Coronary artery (tissue), 2 donors: ENCODE data around the gene DDX11.
"Not testable (repeated sequence)": the region's sequence is repeated elsewhere in the genome, so short reads cannot be mapped to it uniquely, and the experiment has no call there.

ENCODE experiments used
- DNase-seq: peaks from one replicate; pipeline ENCODE4 v3.0.0-alpha.2; 2017; ENCODE audit warnings: low spot score
- H3K27ac ChIP-seq, 2 donors: fragments of 200-600 bp; sonication (generic); one replicate each; pipeline ENCODE4 v1.5.1; 2016 to 2019
- H3K4me3 ChIP-seq: fragments of 200-600 bp; sonication (generic); 2 replicates; pipeline ENCODE4 v1.5.1; 2016; ENCODE audit warnings: mild to moderate bottlenecking, moderate library complexity
- CTCF ChIP-seq: fragments of 200-600 bp; sonication (generic); IDR thresholded peaks from one replicate; pipeline ENCODE4 v1.5.1; 2019; ENCODE audit warnings: antibody characterized with exemption

DDX11 gene

GRCh38 chr12:31034372-31034771, 39.3 kb upstream of the DDX11 start:
- Histone ChIP-seq H3K4me3 (no peak overlapping the region), H3K27ac (no peak overlapping the region)
- no peak for DNase-seq
- no peak for TF ChIP-seq CTCF

GRCh38 chr12:31035226-31035625, 38.4 kb upstream of the DDX11 start:
- TF ChIP-seq CTCF: no peak
- Histone ChIP-seq H3K4me3 (no peak overlapping the region), H3K27ac (no peak overlapping the region)
- no peak for DNase-seq

GRCh38 chr12:31035967-31036665, 37.5 kb upstream of the DDX11 start:
- Histone ChIP-seq H3K4me3 (no peak overlapping the region), H3K27ac (no peak overlapping the region)
- no peak for TF ChIP-seq CTCF
- no peak for DNase-seq

GRCh38 chr12:31037028-31037427, 36.6 kb upstream of the DDX11 start:
- no peak for TF ChIP-seq CTCF
- no peak for DNase-seq
- no peak overlapping the region for H3K4me3 ChIP-seq
- H3K27ac ChIP-seq: no peak overlapping the region

- DNase-seq: no peak
- no peak overlapping the region for H3K27ac ChIP-seq
- H3K4me3 ChIP-seq: no peak overlapping the region
- no peak for TF ChIP-seq CTCF
Measured at GRCh38 chr12:31037931-31038330, 35.7 kb upstream of the DDX11 start.

GRCh38 chr12:31041033-31041564, 32.6 kb upstream of the DDX11 start:
- no peak for TF ChIP-seq CTCF
- H3K27ac ChIP-seq: no peak overlapping the region

GRCh38 chr12:31050143-31050542, 23.5 kb upstream of the DDX11 start:
- not testable (repeated sequence) for DNase-seq, H3K27ac ChIP-seq, H3K4me3 ChIP-seq

More at GRCh38 chr12:31041033-31041564, 32.6 kb upstream of the DDX11 start:
- DNase-seq: no peak
- H3K4me3 ChIP-seq: no peak overlapping the region

- not testable (repeated sequence) for DNase-seq, H3K27ac ChIP-seq, H3K4me3 ChIP-seq
Measured at GRCh38 chr12:31050548-31050947, 23.1 kb upstream of the DDX11 start.

GRCh38 chr12:31051692-31052091, 22.0 kb upstream of the DDX11 start:
- H3K4me3 ChIP-seq, DNase-seq, H3K27ac ChIP-seq: not testable (repeated sequence)

GRCh38 chr12:31052121-31052520, 21.5 kb upstream of the DDX11 start:
- H3K27ac ChIP-seq: not testable (repeated sequence)

GRCh38 chr12:31052666-31053439, 20.8 kb upstream of the DDX11 start:
- DNase-seq: not testable (repeated sequence)

More at GRCh38 chr12:31052121-31052520, 21.5 kb upstream of the DDX11 start:
- DNase-seq, H3K4me3 ChIP-seq: not testable (repeated sequence)

More at GRCh38 chr12:31052666-31053439, 20.8 kb upstream of the DDX11 start:
- not testable (repeated sequence) for H3K27ac ChIP-seq, H3K4me3 ChIP-seq
